HepG2 (cell line): ENCODE data around the gene NFKB1. TPM values are rescaled to one million over a fixed set of nuclear protein-coding genes. Genes with fewer than 3 reads are reported as not detected.

Experiments used
- ATAC-seq: fragments of 200-7000 bp; cut with Tn5 transposase; 3 replicates; pipeline ENCODE4 v1.9.1; 2020; ENCODE audit warnings: mild to moderate bottlenecking, moderate library complexity
- BruUV-seq: library from RNA; stranded (reverse); fragments of 400-500 nt; replicated peaks from 2 replicates; lab custom pipeline; 2021; lab: Mats Ljungman, UMichigan
- CTCF ChIA-PET: fragments of 300-600 bp; formaldehyde crosslinking; extraction: SDS; loops from one replicate; lab custom pipeline; 2021; ENCODE audit warnings: low total read pairs, inconsistent platforms, low intra/inter-chr PET ratio; lab: Yijun Ruan, JAX
- POLR2A ChIA-PET: fragments of 350-600 bp; sonication (Branson Sonifier 250); formaldehyde crosslinking; loops from one replicate; lab custom pipeline; 2020; ENCODE audit warnings: antibody characterized with exemption, inconsistent platforms; lab: Yijun Ruan, JAX
- DNase-seq: peaks from one replicate; pipeline ENCODE4 v3.0.0-alpha.2; 2015; ENCODE audit warnings: low spot score
- FAIRE-seq: peaks from 3 replicates; lab custom pipeline; 2011; peaks lifted over from hg19 to GRCh38; lab: Jason Lieb, UNC
- H2AFZ ChIP-seq: one replicate; pipeline ENCODE4 v1.6.1; 2011; ENCODE audit warnings: low read length, inconsistent platforms
- H3K27ac ChIP-seq: fragments of 300-600 bp; 3 replicates; pipeline ENCODE4 v1.8.0; 2011; ENCODE audit warnings: mixed run types, mild to moderate bottlenecking, mixed read lengths, low read length, inconsistent platforms; ENCODE audit not compliant: insufficient read depth; ENCODE audit errors: extremely low read length
- H3K27me3 ChIP-seq, 2 experiments: fragments of 200-600 bp in 1 of 2; 2 replicates in 1 of 2; 3 replicates in 1 of 2; pipeline versions ENCODE4 v1.6.0 to v1.8.0; 2011; ENCODE audit warnings: low read length in 2 of 2, mild to moderate bottlenecking in 2 of 2, moderate library complexity in 2 of 2, inconsistent platforms in 1 of 2; ENCODE audit not compliant: insufficient read depth in 2 of 2, control insufficient read depth in 1 of 2
- H3K36me3 ChIP-seq, 2 experiments: fragments of 200-600 bp in 1 of 2; replicated peaks in 1 of 2; 2 replicates in 1 of 2; 3 replicates in 1 of 2; pipeline versions ENCODE4 v1.5.1 to v1.8.0; 2011; ENCODE audit warnings: low read length in 2 of 2, inconsistent platforms in 1 of 2; ENCODE audit not compliant: insufficient read depth in 2 of 2, control insufficient read depth in 1 of 2
- H3K4me1 ChIP-seq: 2 replicates; pipeline ENCODE4 v1.5.1; 2012; ENCODE audit warnings: low read length, inconsistent platforms; ENCODE audit not compliant: insufficient read depth
- H3K4me2 ChIP-seq: 2 replicates; pipeline ENCODE4 v1.6.0; 2011; ENCODE audit warnings: low read depth, low read length, inconsistent platforms
- H3K4me3 ChIP-seq, 3 experiments: fragments of 200-600 bp in 1 of 3; sonication (generic), shearing (Covaris generic) in 1 of 3; replicated peaks in 1 of 3; 2 replicates each; pipeline ENCODE4 v1.5.1; 2011 to 2016; ENCODE audit warnings: low read length in 3 of 3, inconsistent platforms in 2 of 3, low read depth in 2 of 3, mild to moderate bottlenecking in 2 of 3, control low read depth in 1 of 3, mixed read lengths in 1 of 3; ENCODE audit not compliant: insufficient read depth in 1 of 3
- H3K79me2 ChIP-seq: one replicate; pipeline ENCODE4 v1.6.1; 2011; ENCODE audit warnings: low read length, inconsistent platforms; ENCODE audit not compliant: insufficient read depth
- H3K9ac ChIP-seq: 2 replicates; pipeline ENCODE4 v1.6.0; 2011; ENCODE audit warnings: mild to moderate bottlenecking, low read depth, low read length, inconsistent platforms; ENCODE audit not compliant: insufficient read depth
- H3K9me3 ChIP-seq: 2 replicates; pipeline ENCODE4 v1.5.1; 2012; ENCODE audit warnings: mild to moderate bottlenecking, low read length
- H4K20me1 ChIP-seq: 2 replicates; pipeline ENCODE4 v1.6.0; 2011; ENCODE audit warnings: inconsistent platforms, mild to moderate bottlenecking, low read length, moderate library complexity; ENCODE audit not compliant: insufficient read depth
- MAZ ChIP-seq, 2 experiments: sonication (generic) in 1 of 2; formaldehyde crosslinking in 1 of 2; IDR thresholded peaks; 2 replicates each; pipeline versions ENCODE4 v1.5.0 to v1.6.1; 2012 to 2020; ENCODE audit warnings: low read depth in 2 of 2, mild to moderate bottlenecking in 2 of 2, borderline replicate concordance in 1 of 2, improper control_type of control experiment in 1 of 2, low read length in 1 of 2, missing genetic modification reagents in 1 of 2, moderate library complexity in 1 of 2
- MTERF4 ChIP-seq: sonication (generic); formaldehyde crosslinking; IDR thresholded peaks from 2 replicates; pipeline ENCODE4 v1.8.0; 2023; ENCODE audit warnings: mild to moderate bottlenecking, missing genetic modification reagents
- NBN ChIP-seq: fragments of 450-650 bp; conservative IDR thresholded peaks from 2 replicates; pipeline ENCODE4 v1.6.1; 2017
- NFE2 ChIP-seq: sonication (generic); formaldehyde crosslinking; IDR thresholded peaks from 2 replicates; pipeline ENCODE4 v1.4.0; 2020; ENCODE audit warnings: missing genetic modification reagents
- PHF5A ChIP-seq: IDR thresholded peaks from one replicate; pipeline ENCODE4 v1.6.1; 2018; ENCODE audit warnings: low read depth, missing genetic modification reagents; ENCODE audit not compliant: unreplicated experiment
- RCOR2 ChIP-seq: IDR thresholded peaks from 2 replicates; pipeline ENCODE4 v1.6.1; 2016; ENCODE audit warnings: missing biosample characterization, missing genetic modification reagents
- SETDB1 ChIP-seq: sonication (generic); formaldehyde crosslinking; IDR thresholded peaks from 2 replicates; pipeline ENCODE4 v1.5.1; 2020; ENCODE audit warnings: missing genetic modification reagents, mild to moderate bottlenecking, borderline replicate concordance
- TBL1XR1 ChIP-seq: fragments of 150-350 bp; IDR thresholded peaks from 2 replicates; pipeline ENCODE4 v1.6.1; 2014; ENCODE audit warnings: borderline replicate concordance, low read length; ENCODE audit not compliant: partially characterized antibody
- TFDP2 ChIP-seq: sonication (generic); formaldehyde crosslinking; IDR thresholded peaks from 2 replicates; pipeline ENCODE4 v1.4.0; 2020; ENCODE audit warnings: missing genetic modification reagents
- ZBTB43 ChIP-seq: sonication (generic); formaldehyde crosslinking; conservative IDR thresholded peaks from 2 replicates; pipeline ENCODE4 v1.4.0; 2020; ENCODE audit warnings: missing genetic modification reagents
- ZNF460 ChIP-seq: sonication (generic); formaldehyde crosslinking; IDR thresholded peaks from 2 replicates; pipeline ENCODE4 v1.5.1; 2020; ENCODE audit warnings: missing genetic modification reagents, mild to moderate bottlenecking, borderline replicate concordance
- ZNF564 ChIP-seq: sonication (generic); formaldehyde crosslinking; IDR thresholded peaks from 2 replicates; pipeline ENCODE4 v1.8.1; 2023; ENCODE audit warnings: mild to moderate bottlenecking, missing genetic modification reagents
- ZXDC ChIP-seq: sonication (generic); formaldehyde crosslinking; IDR thresholded peaks from 2 replicates; pipeline ENCODE4 v1.5.0; 2020; ENCODE audit warnings: mild to moderate bottlenecking, missing genetic modification reagents
- WGBS: methylation state at CpG from one replicate; pipeline ENCODE4 v1.1.6; 2017; ENCODE audit warnings: low lambda C conversion rate; 5-methylcytosine and 5-hydroxymethylcytosine counted together
- in situ Hi-C: cut with HindIII; loops from 2 replicates; pipeline ENCODE4 v1.10.0; 2017; ENCODE audit warnings: low pct_unique_long_range_greater_than_20kb; ENCODE audit not compliant: extremely low pct_ligation_motif_present
- intact Hi-C: fragments of 100-400 bp; cut with micrococcal nuclease; formaldehyde crosslinking; loops from one replicate; pipeline ENCODE4 v1.10.0; 2022; ENCODE audit not compliant: unreplicated experiment
- polyA plus RNA-seq, 8 experiments: library from polyadenylated mRNA; depleted of rRNA in 3 of 8; stranded (reverse) in 7 of 8; unstranded in 1 of 8; fragments of >200 nt; fragmentation: Illumina TruSeq in 4 of 8; extraction: Trizol in 4 of 8; gene quantifications; 2 replicates each; pipeline versions ENCODE4 v1.2.1 to v1.2.3, GENCODE V29; 2011 to 2016; ENCODE audit warnings: low read depth in 4 of 8, missing spikeins in 1 of 8, mixed read lengths in 1 of 8; ENCODE audit not compliant: insufficient read depth in 1 of 8
- total RNA-seq, 5 experiments: library from RNA; depleted of rRNA; stranded (reverse); fragments of >200 nt; fragmentation: Illumina TruSeq; extraction: Trizol; gene quantifications; 2 replicates each; pipeline ENCODE4 v1.2.3, GENCODE V29; 2016; ENCODE audit warnings: low read depth in 1 of 5

Gene NFKB1
- total and polyA plus RNA-seq, 2 of the 13 experiments (the other 11 are each of a cell fraction or from before 2014, with no cell fraction given), result 15.4 to 31.6 TPM

GRCh38 chr4:102537269-102537668, 36.1 kb downstream of the NFKB1 start:
- no peak overlapping the region for H3K4me2 ChIP-seq
- ATAC-seq, result no peak

More at GRCh38 chr4:102537269-102537668, 36.1 kb downstream of the NFKB1 start:
- peaks cover 3 to 17% of the 10 kb centered on the region in 2 experiments; a peak in 4 of 5 replicates for H3K36me3 ChIP-seq
- H3K27me3 ChIP-seq, result no peaks in the 10 kb centered on the region
- BruUV-seq, result no TSS peak
- H3K4me3 ChIP-seq, result no peak overlapping the region
- no peaks in the 10 kb centered on the region for H3K9me3 ChIP-seq
- no peaks in the 10 kb centered on the region for H3K4me1 ChIP-seq
- intact Hi-C loops, result no loop called here
- no peaks in the 10 kb centered on the region for H4K20me1 ChIP-seq
- H3K9ac ChIP-seq, result no peak overlapping the region
- DNase-seq, result no peak
- in situ Hi-C loops, result no loop called here
- CTCF ChIA-PET, result no interaction called here
- TF ChIP-seq ZNF460 (CRISPR knock-in tag) (no peak), ZNF564 (CRISPR knock-in tag) (no peak), MAZ (IDR thresholded peaks at IDR 0.05; ENCODE audit: borderline replicate concordance, low read depth, low read length) (no peak), MAZ (CRISPR knock-in tag; IDR thresholded peaks at IDR 0.05; ENCODE audit: low read depth) (no peak), RCOR2 (CRISPR knock-in tag) (no peak), ZXDC (CRISPR knock-in tag) (no peak), NFE2 (CRISPR knock-in tag) (no peak), SETDB1 (CRISPR knock-in tag) (no peak), ZBTB43 (CRISPR knock-in tag) (no peak), TBL1XR1 (no peak), MTERF4 (CRISPR knock-in tag) (no peak), PHF5A (CRISPR knock-in tag) (no peak), NBN (no peak), TFDP2 (CRISPR knock-in tag) (no peak)
- no peaks in the 10 kb centered on the region for H3K79me2 ChIP-seq
- no peak overlapping the region for H3K27ac ChIP-seq
- no peak overlapping the region for H2AFZ ChIP-seq
- no peak for FAIRE-seq
- POLR2A ChIA-PET, result no interaction called here
- 97% methylated on average over 2 of the region's 2 CpGs for WGBS
